Lower leg skin (tissue), 4 donors: ENCODE measurements around the gene SP6. TPM values are rescaled to one million over a fixed set of nuclear protein-coding genes. Genes with fewer than 3 reads are reported as not detected.

ENCODE experiments used
- DNase-seq, 2 donors: peaks; one replicate each; pipeline ENCODE4 v3.0.0-alpha.2; 2019; ENCODE audit warnings: low spot score in 2 of 2
- H3K4me3 ChIP-seq: fragments of 200-600 bp; sonication (generic); 2 replicates; pipeline ENCODE4 v1.5.1; 2017; ENCODE audit warnings: mild to moderate bottlenecking, low read depth; ENCODE audit not compliant: poor library complexity, severe bottlenecking
- CTCF ChIP-seq, 3 donors: fragments of 450-650 bp; IDR thresholded peaks; one replicate each; pipeline ENCODE4 v1.5.1; 2016; ENCODE audit warnings: antibody characterized with exemption in 3 of 3, mild to moderate bottlenecking in 3 of 3, moderate library complexity in 2 of 3
- POLR2A ChIP-seq, 2 donors: fragments of 450-650 bp; IDR thresholded peaks; one replicate each; pipeline ENCODE4 v1.6.1; 2016 to 2017; ENCODE audit warnings: antibody characterized with exemption in 2 of 2, mild to moderate bottlenecking in 1 of 2, moderate library complexity in 1 of 2
- WGBS, 2 donors: methylation state at CpG; one replicate each; pipeline ENCODE4 v1.1.5; 2018; 5-methylcytosine and 5-hydroxymethylcytosine counted together
- intact Hi-C: fragments of 100-400 bp; cut with DNase I; formaldehyde crosslinking; loops from one replicate; pipeline ENCODE4 v1.15.0; 2023; ENCODE audit warnings: low total_unique reads
- total RNA-seq, 4 donors: library from RNA; depleted of rRNA; stranded (reverse); fragments of >200 nt; gene quantifications; one replicate each; pipeline ENCODE4 v1.1.0, GENCODE V29; 2016

Gene SP6
- total RNA-seq, 4 donors from 2014 or later: 21.9 to 29.9 (median 24.7) TPM

GRCh38 chr17:47882247-47882646 lies 31.3 kb upstream of the SP6 start:
- H3K4me3 ChIP-seq: no peak overlapping the region
- DNase-seq: no peak
- 5 to 21% methylated on average over 7 of the region's 7 CpGs for WGBS, 2 donors
- TF ChIP-seq CTCF (IDR thresholded peaks at IDR 0.05) (no peak), POLR2A (IDR thresholded peaks at IDR 0.05) (no peak)
- intact Hi-C loops: no loop called here

GRCh38 chr17:47879776-47880454 lies 29.0 kb upstream of the SP6 start:
- no peak overlapping the region for H3K4me3 ChIP-seq
- 80 to 88% methylated on average over 8 of the region's 8 CpGs for WGBS, 2 donors
- TF ChIP-seq CTCF (IDR thresholded peaks at IDR 0.05) (no peak), POLR2A (IDR thresholded peaks at IDR 0.05) (no peak)
- intact Hi-C loops: loop anchor here (2.0 kb wide), 1 partner anchor 43 kb away; no protein-coding TSS in a partner anchor
- DNase-seq: no peak

- no peak for DNase-seq
- no peak for TF ChIP-seq CTCF (IDR thresholded peaks at IDR 0.05)
- no peak for TF ChIP-seq POLR2A (IDR thresholded peaks at IDR 0.05)
- intact Hi-C loops: no loop called here
- no peak overlapping the region for H3K4me3 ChIP-seq
- WGBS, 2 donors: 73 to 76% methylated on average over 2 of the region's 2 CpGs
These were observed 28.1 kb upstream of the SP6 start for GRCh38 chr17:47879028-47879585.

GRCh38 chr17:47878203-47879027 lies 27.5 kb upstream of the SP6 start:
- 48 to 60% methylated on average over 9 to 10 of the region's 10 CpGs for WGBS, 2 donors
- TF ChIP-seq CTCF (IDR thresholded peaks at IDR 0.05) (no peak), POLR2A (IDR thresholded peaks at IDR 0.05) (no peak)
- intact Hi-C loops: no loop called here
- no peak for DNase-seq
- no peak overlapping the region for H3K4me3 ChIP-seq

GRCh38 chr17:47877368-47878034 lies 26.5 kb upstream of the SP6 start:
- H3K4me3 ChIP-seq: no peak overlapping the region
- DNase-seq: no peak
- intact Hi-C loops: no loop called here
- WGBS, 2 donors: 63 to 65% methylated on average over 9 of the region's 9 CpGs
- TF ChIP-seq CTCF (IDR thresholded peaks at IDR 0.05): no peak
- TF ChIP-seq POLR2A (IDR thresholded peaks at IDR 0.05): no peak
